Hematopoietic multipotent progenitor cell (in vitro differentiated cells): ENCODE measurements around the gene TRIM40. TPM values are rescaled to one million over a fixed set of nuclear protein-coding genes. Genes with fewer than 3 reads are reported as not detected.
"Not testable (repeated sequence)": the region's sequence is repeated elsewhere in the genome, so short reads cannot be mapped to it uniquely, and the experiment has no call there.

ENCODE experiments used
- DNase-seq, 3 donors: peaks; one replicate each; pipeline ENCODE4 v3.0.0-alpha.2; 2011 to 2015; ENCODE audit warnings: low read depth in 2 of 3, low spot score in 2 of 3
- total RNA-seq: library from RNA; depleted of rRNA; stranded (reverse); fragments of >200 nt; gene quantifications from one replicate; pipeline ENCODE4 v1.2.3, GENCODE V29; 2012

The TRIM40 gene
- total RNA-seq, 1 donor = under 0.01 TPM

- DNase-seq = no peak
Measured at GRCh38 chr6:30113003-30113759, 22.8 kb upstream of the TRIM40 start, which contains the start of gene TRIM31. TRIM31 (minus strand) TSS chr6:30113090; CDS start chr6:30112805, 285 bp downstream.

GRCh38 chr6:30113841-30114240 is 22.1 kb upstream of the TRIM40 start:
- DNase-seq = no peak

GRCh38 chr6:30116724-30117123 is 19.2 kb upstream of the TRIM40 start:
- no peak for DNase-seq

GRCh38 chr6:30118691-30119090 is 17.2 kb upstream of the TRIM40 start:
- DNase-seq = not testable (repeated sequence)

GRCh38 chr6:30121446-30122366 is 14.2 kb upstream of the TRIM40 start:
- DNase-seq = no peak

GRCh38 chr6:30122515-30122914 is 13.4 kb upstream of the TRIM40 start:
- no peak for DNase-seq

GRCh38 chr6:30127238-30128093 is 8.5 kb upstream of the TRIM40 start:
- no peak for DNase-seq

- DNase-seq = no peak
Measured at GRCh38 chr6:30129265-30130178, 6.4 kb upstream of the TRIM40 start.

- no peak for DNase-seq
Measured at GRCh38 chr6:30130179-30130679, 5.7 kb upstream of the TRIM40 start.

- peak; percentile 65 to 89 (median 81) for DNase-seq
Measured at GRCh38 chr6:30130887-30131862, 4.8 kb upstream of the TRIM40 start.

- DNase-seq = no peak
Measured at GRCh38 chr6:30131947-30132497, 3.9 kb upstream of the TRIM40 start.

- DNase-seq = no peak
Measured at GRCh38 chr6:30135147-30135546, 793 bp upstream of the TRIM40 start.

- no peak for DNase-seq
Measured at GRCh38 chr6:30136570-30137286, 788 bp downstream of the TRIM40 start.

- not testable (repeated sequence) for DNase-seq
Measured at GRCh38 chr6:30140240-30140639, 4.3 kb downstream of the TRIM40 start.

- DNase-seq = no peak
Measured at GRCh38 chr6:30142665-30143064, 6.7 kb downstream of the TRIM40 start.

- no peak for DNase-seq
Measured at GRCh38 chr6:30143780-30144179, 7.8 kb downstream of the TRIM40 start.

GRCh38 chr6:30144811-30145210 is 8.9 kb downstream of the TRIM40 start:
- no peak for DNase-seq
